HepG2 (cell line): ENCODE data around the gene ADIPOR2. TPM values are rescaled to one million over a fixed set of nuclear protein-coding genes. Genes with fewer than 3 reads are reported as not detected.

Experiments used
- FOXO4 ChIP-seq: sonication (generic); formaldehyde crosslinking; conservative IDR thresholded peaks from 2 replicates; pipeline ENCODE4 v1.8.1; 2023; ENCODE audit warnings: missing genetic modification reagents
- GABPA ChIP-seq, 2 experiments: IDR thresholded peaks; 2 replicates each; pipeline ENCODE4 v1.6.1; 2011 to 2016; ENCODE audit warnings: low read depth in 2 of 2, low read length in 1 of 2, missing biosample characterization in 1 of 2, missing genetic modification characterization in 1 of 2
- HNF4A ChIP-seq: sonication (generic); formaldehyde crosslinking; IDR thresholded peaks from 2 replicates; pipeline ENCODE4 v1.4.0; 2020; ENCODE audit warnings: missing genetic modification reagents
- NR2C2 ChIP-seq: sonication (generic); formaldehyde crosslinking; IDR thresholded peaks from 2 replicates; pipeline ENCODE4 v1.4.0; 2020; ENCODE audit warnings: missing genetic modification reagents, mild to moderate bottlenecking, moderate library complexity, borderline replicate concordance
- RAD21 ChIP-seq: fragments of 450-650 bp; formaldehyde crosslinking; IDR thresholded peaks from 2 replicates; pipeline ENCODE4 v1.5.0; 2020; ENCODE audit warnings: mild to moderate bottlenecking
- USF2 ChIP-seq, 2 experiments: sonication (generic) in 1 of 2; formaldehyde crosslinking in 1 of 2; IDR thresholded peaks; 2 replicates each; pipeline versions ENCODE4 v1.5.1 to v1.6.1; 2011 to 2020; ENCODE audit warnings: borderline replicate concordance in 1 of 2, low read depth in 1 of 2, low read length in 1 of 2, mild to moderate bottlenecking in 1 of 2, missing genetic modification reagents in 1 of 2, moderate library complexity in 1 of 2
- XBP1 ChIP-seq: sonication (generic); formaldehyde crosslinking; IDR thresholded peaks from 2 replicates; pipeline ENCODE4 v1.5.0; 2020; ENCODE audit warnings: missing genetic modification reagents
- ZFP41 ChIP-seq: sonication (generic); formaldehyde crosslinking; IDR thresholded peaks from 2 replicates; pipeline ENCODE4 v1.4.0; 2020; ENCODE audit warnings: mild to moderate bottlenecking, missing genetic modification reagents, borderline replicate concordance
- ZNF550 ChIP-seq: sonication (generic); formaldehyde crosslinking; IDR thresholded peaks from 2 replicates; pipeline ENCODE4 v1.4.0; 2020; ENCODE audit warnings: mild to moderate bottlenecking, missing genetic modification reagents, borderline replicate concordance
- ZNF704 ChIP-seq: sonication (generic); formaldehyde crosslinking; IDR thresholded peaks from 2 replicates; pipeline ENCODE4 v1.8.1; 2023; ENCODE audit warnings: mild to moderate bottlenecking, inconsistent platforms, moderate library complexity, missing genetic modification reagents, borderline replicate concordance
- polyA plus RNA-seq, 8 experiments: library from polyadenylated mRNA; depleted of rRNA in 3 of 8; stranded (reverse) in 7 of 8; unstranded in 1 of 8; fragments of >200 nt; fragmentation: Illumina TruSeq in 4 of 8; extraction: Trizol in 4 of 8; gene quantifications; 2 replicates each; pipeline versions ENCODE4 v1.2.1 to v1.2.3, GENCODE V29; 2011 to 2016; ENCODE audit warnings: low read depth in 4 of 8, missing spikeins in 1 of 8, mixed read lengths in 1 of 8; ENCODE audit not compliant: insufficient read depth in 1 of 8
- total RNA-seq, 5 experiments: library from RNA; depleted of rRNA; stranded (reverse); fragments of >200 nt; fragmentation: Illumina TruSeq; extraction: Trizol; gene quantifications; 2 replicates each; pipeline ENCODE4 v1.2.3, GENCODE V29; 2016; ENCODE audit warnings: low read depth in 1 of 5
- TF ChIP-seq, protein P1 (sequence below): sonication (generic); formaldehyde crosslinking; IDR thresholded peaks from 2 replicates; pipeline ENCODE4 v1.5.0; 2020; ENCODE audit warnings: missing genetic modification reagents
- TF ChIP-seq, protein P2 (sequence below): sonication (generic); formaldehyde crosslinking; IDR thresholded peaks from 2 replicates; pipeline ENCODE4 v1.4.0; 2020; ENCODE audit warnings: missing genetic modification reagents
- TF ChIP-seq, protein P3 (sequence below): sonication (generic); formaldehyde crosslinking; IDR thresholded peaks from 2 replicates; pipeline ENCODE4 v1.4.0; 2020; ENCODE audit warnings: missing genetic modification reagents

Gene ADIPOR2
- total and polyA plus RNA-seq, 2 of the 13 experiments (the other 11 are each of a cell fraction or from before 2014, with no cell fraction given), result 35.2 to 52.2 TPM

- TF ChIP-seq XBP1 (no peak), ZNF704 (no peak), HNF4A (CRISPR knock-in tag) (0 out of 2 replicates have a peak, but pooled peaks have one; percentile 14), RAD21 (no peak), GABPA (IDR thresholded peaks at IDR 0.05; ENCODE audit: low read depth, low read length) (peak; percentile 81), GABPA (CRISPR knock-in tag; IDR thresholded peaks at IDR 0.05; ENCODE audit: low read depth) (peak; percentile 96), ZFP41 (no peak), FOXO4 (no peak), ZNF550 (no peak), USF2 (IDR thresholded peaks at IDR 0.05; ENCODE audit: low read depth, low read length) (no peak), USF2 (CRISPR knock-in tag; IDR thresholded peaks at IDR 0.05; ENCODE audit: borderline replicate concordance) (no peak), NR2C2 (CRISPR knock-in tag) (no peak; the same call in 1 of the 2 replicates)
- TF ChIP-seq, protein P1, sequence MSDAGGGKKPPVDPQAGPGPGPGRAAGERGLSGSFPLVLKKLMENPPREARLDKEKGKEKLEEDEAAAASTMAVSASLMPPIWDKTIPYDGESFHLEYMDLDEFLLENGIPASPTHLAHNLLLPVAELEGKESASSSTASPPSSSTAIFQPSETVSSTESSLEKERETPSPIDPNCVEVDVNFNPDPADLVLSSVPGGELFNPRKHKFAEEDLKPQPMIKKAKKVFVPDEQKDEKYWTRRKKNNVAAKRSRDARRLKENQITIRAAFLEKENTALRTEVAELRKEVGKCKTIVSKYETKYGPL, result no peak
- TF ChIP-seq, protein P2, sequence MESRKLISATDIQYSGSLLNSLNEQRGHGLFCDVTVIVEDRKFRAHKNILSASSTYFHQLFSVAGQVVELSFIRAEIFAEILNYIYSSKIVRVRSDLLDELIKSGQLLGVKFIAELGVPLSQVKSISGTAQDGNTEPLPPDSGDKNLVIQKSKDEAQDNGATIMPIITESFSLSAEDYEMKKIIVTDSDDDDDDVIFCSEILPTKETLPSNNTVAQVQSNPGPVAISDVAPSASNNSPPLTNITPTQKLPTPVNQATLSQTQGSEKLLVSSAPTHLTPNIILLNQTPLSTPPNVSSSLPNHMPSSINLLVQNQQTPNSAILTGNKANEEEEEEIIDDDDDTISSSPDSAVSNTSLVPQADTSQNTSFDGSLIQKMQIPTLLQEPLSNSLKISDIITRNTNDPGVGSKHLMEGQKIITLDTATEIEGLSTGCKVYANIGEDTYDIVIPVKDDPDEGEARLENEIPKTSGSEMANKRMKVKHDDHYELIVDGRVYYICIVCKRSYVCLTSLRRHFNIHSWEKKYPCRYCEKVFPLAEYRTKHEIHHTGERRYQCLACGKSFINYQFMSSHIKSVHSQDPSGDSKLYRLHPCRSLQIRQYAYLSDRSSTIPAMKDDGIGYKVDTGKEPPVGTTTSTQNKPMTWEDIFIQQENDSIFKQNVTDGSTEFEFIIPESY (CRISPR knock-in tag), result peak; percentile 87
- TF ChIP-seq, protein P3, sequence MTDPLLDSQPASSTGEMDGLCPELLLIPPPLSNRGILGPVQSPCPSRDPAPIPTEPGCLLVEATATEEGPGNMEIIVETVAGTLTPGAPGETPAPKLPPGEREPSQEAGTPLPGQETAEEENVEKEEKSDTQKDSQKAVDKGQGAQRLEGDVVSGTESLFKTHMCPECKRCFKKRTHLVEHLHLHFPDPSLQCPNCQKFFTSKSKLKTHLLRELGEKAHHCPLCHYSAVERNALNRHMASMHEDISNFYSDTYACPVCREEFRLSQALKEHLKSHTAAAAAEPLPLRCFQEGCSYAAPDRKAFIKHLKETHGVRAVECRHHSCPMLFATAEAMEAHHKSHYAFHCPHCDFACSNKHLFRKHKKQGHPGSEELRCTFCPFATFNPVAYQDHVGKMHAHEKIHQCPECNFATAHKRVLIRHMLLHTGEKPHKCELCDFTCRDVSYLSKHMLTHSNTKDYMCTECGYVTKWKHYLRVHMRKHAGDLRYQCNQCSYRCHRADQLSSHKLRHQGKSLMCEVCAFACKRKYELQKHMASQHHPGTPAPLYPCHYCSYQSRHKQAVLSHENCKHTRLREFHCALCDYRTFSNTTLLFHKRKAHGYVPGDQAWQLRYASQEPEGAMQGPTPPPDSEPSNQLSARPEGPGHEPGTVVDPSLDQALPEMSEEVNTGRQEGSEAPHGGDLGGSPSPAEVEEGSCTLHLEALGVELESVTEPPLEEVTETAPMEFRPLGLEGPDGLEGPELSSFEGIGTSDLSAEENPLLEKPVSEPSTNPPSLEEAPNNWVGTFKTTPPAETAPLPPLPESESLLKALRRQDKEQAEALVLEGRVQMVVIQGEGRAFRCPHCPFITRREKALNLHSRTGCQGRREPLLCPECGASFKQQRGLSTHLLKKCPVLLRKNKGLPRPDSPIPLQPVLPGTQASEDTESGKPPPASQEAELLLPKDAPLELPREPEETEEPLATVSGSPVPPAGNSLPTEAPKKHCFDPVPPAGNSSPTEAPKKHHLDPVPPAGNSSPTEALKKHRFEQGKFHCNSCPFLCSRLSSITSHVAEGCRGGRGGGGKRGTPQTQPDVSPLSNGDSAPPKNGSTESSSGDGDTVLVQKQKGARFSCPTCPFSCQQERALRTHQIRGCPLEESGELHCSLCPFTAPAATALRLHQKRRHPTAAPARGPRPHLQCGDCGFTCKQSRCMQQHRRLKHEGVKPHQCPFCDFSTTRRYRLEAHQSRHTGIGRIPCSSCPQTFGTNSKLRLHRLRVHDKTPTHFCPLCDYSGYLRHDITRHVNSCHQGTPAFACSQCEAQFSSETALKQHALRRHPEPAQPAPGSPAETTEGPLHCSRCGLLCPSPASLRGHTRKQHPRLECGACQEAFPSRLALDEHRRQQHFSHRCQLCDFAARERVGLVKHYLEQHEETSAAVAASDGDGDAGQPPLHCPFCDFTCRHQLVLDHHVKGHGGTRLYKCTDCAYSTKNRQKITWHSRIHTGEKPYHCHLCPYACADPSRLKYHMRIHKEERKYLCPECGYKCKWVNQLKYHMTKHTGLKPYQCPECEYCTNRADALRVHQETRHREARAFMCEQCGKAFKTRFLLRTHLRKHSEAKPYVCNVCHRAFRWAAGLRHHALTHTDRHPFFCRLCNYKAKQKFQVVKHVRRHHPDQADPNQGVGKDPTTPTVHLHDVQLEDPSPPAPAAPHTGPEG (CRISPR knock-in tag), result no peak
These were observed 113.9 kb downstream of the ADIPOR2 start (continued) for GRCh38 chr12:1804545-1805332.
